ENCODE measurements around the gene FGF22.

Gene FGF22

DNA sequence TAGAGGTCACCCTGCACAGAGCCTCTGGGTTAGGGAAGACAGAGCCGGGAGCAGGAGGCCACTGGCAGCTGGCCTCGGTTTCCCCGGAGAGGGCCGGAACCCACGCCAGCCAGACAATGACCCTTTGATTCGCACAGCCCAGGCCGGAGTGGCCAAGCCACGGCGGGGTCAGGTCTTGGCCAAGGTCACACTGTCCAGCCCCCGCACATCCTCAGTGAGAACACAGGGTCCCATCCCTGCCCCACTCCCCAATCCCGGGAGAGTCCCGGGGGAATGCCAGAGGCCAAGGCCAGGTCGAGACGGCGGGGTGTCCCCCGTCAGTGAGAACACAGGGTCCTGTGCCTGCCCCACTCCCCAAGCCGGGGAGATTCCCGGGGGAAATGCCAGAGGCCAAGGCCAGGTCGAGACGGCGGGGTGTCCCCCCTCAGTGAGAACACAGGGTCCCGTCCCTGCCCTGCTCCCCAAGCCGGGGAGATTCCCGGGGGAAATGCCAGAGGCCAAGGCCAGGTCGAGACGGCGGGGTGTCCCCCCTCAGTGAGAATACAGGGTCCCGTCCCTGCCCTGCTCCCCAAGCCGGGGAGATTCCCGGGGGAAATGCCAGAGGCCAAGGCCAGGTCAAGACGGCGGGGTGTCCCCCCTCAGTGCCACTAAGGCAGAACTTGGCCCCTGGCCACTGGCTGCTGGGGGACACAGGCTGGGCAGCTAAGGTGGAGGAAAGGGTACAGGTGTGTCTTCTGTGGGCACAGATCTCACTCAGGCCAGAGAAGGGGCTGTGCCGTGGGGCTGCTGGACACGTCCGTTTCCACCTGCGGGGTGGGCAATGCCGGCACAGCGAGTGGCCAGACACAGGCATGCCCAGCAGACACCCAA lies 34.8 kb downstream of the FGF22 start:
- H3K27ac ChIP-seq: peak overlapping the region; percentile 57; the same call in 1 of the 2 replicates
- H3K9me3 ChIP-seq (ENCODE audit: low read depth, low read length): no peaks in the 10 kb centered on the region
- H3K4me3 ChIP-seq: no peak overlapping the region
- no peak for DNase-seq (ENCODE audit: low read depth, low spot score)
- H3K9ac ChIP-seq (ENCODE audit: insufficient read length): no peak overlapping the region
- H3K36me3 ChIP-seq (ENCODE audit: insufficient read depth, low read length): no peaks in the 10 kb centered on the region
- TF ChIP-seq FOXP2 (optimal IDR thresholded peaks at IDR 0.05; ENCODE audit: control extremely low read depth, extremely low read length, insufficient read depth) (no peak), POLR2AphosphoS5 (IDR thresholded peaks at IDR 0.05; ENCODE audit: borderline replicate concordance, low read depth, low read length) (no peak), EZH2 (IDR thresholded peaks at IDR 0.05) (no peak)

DNA sequence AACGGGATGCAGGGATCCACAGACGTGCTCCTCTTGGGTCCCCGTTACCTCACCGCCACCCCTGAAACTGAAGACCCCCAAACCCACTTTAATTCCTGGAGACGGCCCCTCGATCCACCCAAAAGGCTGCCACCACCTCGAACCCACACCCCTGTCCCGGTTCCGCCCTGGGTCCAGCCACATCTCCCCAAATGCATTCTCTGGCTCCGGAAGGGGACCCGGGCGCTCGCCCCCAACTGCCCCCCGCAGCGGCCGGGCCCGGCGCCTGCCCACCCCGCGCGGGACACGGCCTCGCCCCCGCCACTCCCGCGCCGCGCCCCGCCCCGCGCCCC lies 36.3 kb downstream of the FGF22 start:
- no peak for DNase-seq (ENCODE audit: low read depth, low spot score)
- H3K9me3 ChIP-seq (ENCODE audit: low read depth, low read length): no peaks in the 10 kb centered on the region
- H3K27ac ChIP-seq: no peak overlapping the region
- peak overlapping the region; percentile 81 for H3K4me3 ChIP-seq
- H3K36me3 ChIP-seq (ENCODE audit: insufficient read depth, low read length): no peaks in the 10 kb centered on the region
- H3K9ac ChIP-seq (ENCODE audit: insufficient read length): no peak overlapping the region
- TF ChIP-seq POLR2AphosphoS5 (IDR thresholded peaks at IDR 0.05; ENCODE audit: borderline replicate concordance, low read depth, low read length) (no peak), EZH2 (IDR thresholded peaks at IDR 0.05) (no peak), FOXP2 (optimal IDR thresholded peaks at IDR 0.05; ENCODE audit: control extremely low read depth, extremely low read length, insufficient read depth) (no peak)

DNA sequence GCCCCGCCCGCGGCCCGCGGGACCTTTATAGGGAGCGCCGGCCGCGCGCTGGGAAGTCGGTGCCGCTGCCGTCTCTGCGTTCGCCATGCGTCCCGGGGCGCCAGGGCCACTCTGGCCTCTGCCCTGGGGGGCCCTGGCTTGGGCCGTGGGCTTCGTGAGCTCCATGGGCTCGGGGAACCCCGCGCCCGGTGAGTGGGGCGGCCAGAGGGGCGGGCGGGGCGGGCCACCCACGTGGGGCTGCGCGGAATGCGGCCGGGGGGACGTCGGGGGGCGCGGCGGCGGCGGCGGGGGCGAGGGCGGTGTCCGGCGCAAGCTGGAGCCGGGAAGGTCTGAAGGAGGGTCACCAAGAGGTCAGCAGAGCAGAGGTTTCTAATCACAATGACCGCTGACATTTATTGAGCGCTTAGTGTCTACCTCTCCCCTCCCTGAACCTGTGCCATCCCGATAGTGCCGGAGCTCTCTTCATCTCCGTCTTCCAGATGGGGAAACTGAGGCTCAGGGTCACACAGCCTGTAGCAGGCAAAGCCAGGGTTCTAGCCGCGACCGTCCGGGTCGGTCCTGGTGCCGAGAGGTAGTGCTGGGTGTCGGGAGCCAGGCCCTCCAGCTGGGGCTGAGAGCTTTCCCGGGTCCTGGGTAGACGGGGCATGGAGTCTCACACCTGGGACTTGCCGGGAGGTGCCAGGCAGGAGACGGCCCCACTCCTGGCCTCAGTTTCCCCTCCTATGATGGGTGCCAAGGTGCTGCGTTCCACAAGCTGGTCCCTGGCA lies 36.8 kb downstream of the FGF22 start, which contains the start of gene FSTL3:
Gene FSTL3 (plus strand): TSS at position 54 of the 767 bp plus-strand sequence. CDS start 32 bp downstream, at position 86.
- H3K27ac ChIP-seq: peak within 1 kb of the TSS; percentile 57; the same call in 1 of the 2 replicates
- TF ChIP-seq POLR2AphosphoS5 (IDR thresholded peaks at IDR 0.05; ENCODE audit: borderline replicate concordance, low read depth, low read length) (peak; percentile 6; the same call in 1 of the 2 replicates), EZH2 (IDR thresholded peaks at IDR 0.05) (no peak), FOXP2 (optimal IDR thresholded peaks at IDR 0.05; ENCODE audit: control extremely low read depth, extremely low read length, insufficient read depth) (no peak)
- no peaks in the 10 kb centered on the region for H3K36me3 ChIP-seq (ENCODE audit: insufficient read depth, low read length)
- peak within 1 kb of the TSS; percentile 81 for H3K4me3 ChIP-seq
- no peaks in the 10 kb centered on the region for H3K9me3 ChIP-seq (ENCODE audit: low read depth, low read length)
- peak within 1 kb of the TSS; percentile 66 for H3K9ac ChIP-seq (ENCODE audit: insufficient read length)
- DNase-seq (ENCODE audit: low read depth, low spot score): no peak

DNA sequence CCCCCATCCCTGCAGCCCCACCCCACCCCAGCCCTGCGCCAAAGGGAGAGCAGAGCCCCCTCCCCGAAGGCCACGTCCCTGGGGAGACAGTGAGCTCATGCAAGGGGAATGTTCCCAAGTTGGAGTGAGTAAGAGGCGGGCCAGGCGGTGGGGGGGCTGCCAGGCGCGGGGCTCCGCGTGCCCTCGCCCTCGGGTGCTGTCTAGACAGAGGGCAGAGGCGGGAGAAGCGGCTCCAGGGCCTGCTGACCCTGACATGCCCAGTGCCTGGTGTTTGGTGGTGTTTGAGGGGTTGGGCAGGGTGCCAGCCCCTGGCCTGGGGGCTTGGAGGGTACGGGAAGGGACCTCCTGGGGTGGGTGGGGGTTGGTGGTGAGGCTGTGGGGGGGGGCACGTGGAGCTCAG lies 37.5 kb downstream of the FGF22 start:
- TF ChIP-seq POLR2AphosphoS5 (IDR thresholded peaks at IDR 0.05; ENCODE audit: borderline replicate concordance, low read depth, low read length) (no peak), FOXP2 (optimal IDR thresholded peaks at IDR 0.05; ENCODE audit: control extremely low read depth, extremely low read length, insufficient read depth) (no peak), EZH2 (IDR thresholded peaks at IDR 0.05) (no peak)
- Histone ChIP-seq H3K27ac (no peak overlapping the region), H3K36me3 (ENCODE audit: insufficient read depth, low read length) (no peaks in the 10 kb centered on the region), H3K9me3 (ENCODE audit: low read depth, low read length) (no peaks in the 10 kb centered on the region), H3K4me3 (peak overlapping the region; percentile 81), H3K9ac (ENCODE audit: insufficient read length) (peak overlapping the region; percentile 66)
- no peak for DNase-seq (ENCODE audit: low read depth, low spot score)

- Histone ChIP-seq H3K27ac (peak overlapping the region; percentile 67), H3K9ac (ENCODE audit: insufficient read length) (no peak overlapping the region), H3K9me3 (ENCODE audit: low read depth, low read length) (no peaks in the 10 kb centered on the region), H3K36me3 (ENCODE audit: insufficient read depth, low read length) (no peaks in the 10 kb centered on the region), H3K4me3 (peak overlapping the region; percentile 81)
- TF ChIP-seq FOXP2 (optimal IDR thresholded peaks at IDR 0.05; ENCODE audit: control extremely low read depth, extremely low read length, insufficient read depth): no peak
- TF ChIP-seq POLR2AphosphoS5 (IDR thresholded peaks at IDR 0.05; ENCODE audit: borderline replicate concordance, low read depth, low read length): peak; percentile 69; the same call in 1 of the 2 replicates
- no peak for TF ChIP-seq EZH2 (IDR thresholded peaks at IDR 0.05)
- no peak for DNase-seq (ENCODE audit: low read depth, low spot score)
Measured at GRCh38 chr19:677601-678436, 38.1 kb downstream of the FGF22 start.

- peak overlapping the region; percentile 88 for H3K4me3 ChIP-seq
- no peaks in the 10 kb centered on the region for H3K9me3 ChIP-seq (ENCODE audit: low read depth, low read length)
- no peak overlapping the region for H3K9ac ChIP-seq (ENCODE audit: insufficient read length)
- DNase-seq (ENCODE audit: low read depth, low spot score): no peak
- TF ChIP-seq POLR2AphosphoS5 (IDR thresholded peaks at IDR 0.05; ENCODE audit: borderline replicate concordance, low read depth, low read length) (no peak), FOXP2 (optimal IDR thresholded peaks at IDR 0.05; ENCODE audit: control extremely low read depth, extremely low read length, insufficient read depth) (no peak), EZH2 (IDR thresholded peaks at IDR 0.05) (no peak)
- H3K27ac ChIP-seq: no peak overlapping the region; the same call in 1 of the 2 replicates
- H3K36me3 ChIP-seq (ENCODE audit: insufficient read depth, low read length): no peaks in the 10 kb centered on the region
Measured at GRCh38 chr19:678791-679388, 39.2 kb downstream of the FGF22 start.

DNA sequence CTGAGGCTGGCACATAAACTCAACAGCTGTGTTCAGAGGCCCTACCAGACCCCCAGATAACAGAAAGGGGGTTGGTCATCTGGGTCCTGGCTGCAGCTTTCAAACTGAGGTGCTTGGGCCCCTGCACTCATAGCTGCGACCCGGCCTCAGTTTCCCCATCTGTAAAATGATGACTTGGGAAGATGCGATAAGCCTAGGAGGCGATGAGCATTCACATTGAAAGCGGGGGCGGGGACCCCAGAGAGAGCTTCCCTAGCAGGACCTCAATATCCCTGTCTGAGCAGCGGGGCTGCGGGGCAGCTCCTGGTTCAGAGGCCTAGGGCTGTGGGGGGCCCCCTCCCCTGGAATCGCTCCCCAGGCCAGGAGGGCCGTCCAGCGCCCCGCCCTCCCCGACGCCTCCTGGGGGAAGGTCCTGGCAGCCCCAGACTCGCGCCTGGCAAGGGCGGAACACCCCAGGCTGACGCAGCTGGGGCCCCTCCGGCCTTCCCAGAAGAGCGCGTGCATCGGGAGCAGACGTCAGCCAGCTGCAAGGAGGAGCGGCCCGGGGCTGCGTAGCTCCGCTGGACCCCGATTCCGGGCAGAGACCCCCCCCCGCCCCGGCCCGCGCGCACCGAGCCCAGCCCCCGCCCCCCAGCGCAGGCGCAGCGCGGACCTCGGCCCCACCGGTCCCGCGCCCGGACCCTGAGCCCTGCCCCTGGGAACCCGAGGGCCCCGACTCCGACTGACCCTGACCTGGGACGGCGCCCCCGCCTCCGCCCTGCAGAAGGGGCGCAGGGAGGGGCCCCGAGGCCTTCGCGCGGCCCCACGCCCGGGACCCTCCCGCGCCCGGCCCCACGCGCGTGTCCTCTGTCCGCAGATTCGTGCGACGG lies 40.0 kb downstream of the FGF22 start:
- H3K36me3 ChIP-seq (ENCODE audit: insufficient read depth, low read length): no peaks in the 10 kb centered on the region
- peak overlapping the region; percentile 88 for H3K4me3 ChIP-seq
- H3K9me3 ChIP-seq (ENCODE audit: low read depth, low read length): no peaks in the 10 kb centered on the region
- TF ChIP-seq FOXP2 (optimal IDR thresholded peaks at IDR 0.05; ENCODE audit: control extremely low read depth, extremely low read length, insufficient read depth): no peak
- TF ChIP-seq EZH2 (IDR thresholded peaks at IDR 0.05): no peak
- peak; percentile 15; the same call in 1 of the 2 replicates for TF ChIP-seq POLR2AphosphoS5 (IDR thresholded peaks at IDR 0.05; ENCODE audit: borderline replicate concordance, low read depth, low read length)
- DNase-seq (ENCODE audit: low read depth, low spot score): no peak
- peak overlapping the region; percentile 84 for H3K27ac ChIP-seq
- H3K9ac ChIP-seq (ENCODE audit: insufficient read length): peak overlapping the region; percentile 90

Data from SK-N-MC (cell line).